GM23338 (cell line): ENCODE data around the gene DDA1. TPM values are rescaled to one million over a fixed set of nuclear protein-coding genes. Genes with fewer than 3 reads are reported as not detected.

Experiments
- ATAC-seq: fragments of 200-7000 bp; cut with Tn5 transposase; 3 replicates; pipeline ENCODE4 v1.9.1; 2020
- DNase-seq: peaks from one replicate; pipeline ENCODE4 v3.0.0-alpha.2; 2015; ENCODE audit warnings: low spot score
- H2AFZ ChIP-seq: fragments of 200-600 bp; sonication (generic); 2 replicates; pipeline ENCODE4 v1.8.0; 2016; ENCODE audit warnings: antibody characterized with exemption, mild to moderate bottlenecking, moderate library complexity
- H3F3A ChIP-seq: fragments of 200-600 bp; sonication (generic); replicated peaks from 2 replicates; pipeline ENCODE4 v1.8.0; 2017; ENCODE audit warnings: antibody characterized with exemption, mixed run types, low read depth
- H3K27ac ChIP-seq: fragments of 200-600 bp; sonication (generic); 2 replicates; pipeline ENCODE4 v1.6.1; 2016; ENCODE audit warnings: low read depth
- H3K27me3 ChIP-seq: fragments of 200-600 bp; sonication (generic); 2 replicates; pipeline ENCODE4 v1.8.0; 2016; ENCODE audit warnings: mild to moderate bottlenecking, mixed run types, moderate library complexity; ENCODE audit not compliant: insufficient read depth
- H3K36me3 ChIP-seq: fragments of 200-600 bp; sonication (generic); 2 replicates; pipeline ENCODE4 v1.8.0; 2016; ENCODE audit warnings: mild to moderate bottlenecking; ENCODE audit not compliant: insufficient read depth
- H3K4me1 ChIP-seq: fragments of 200-600 bp; sonication (generic); 2 replicates; pipeline ENCODE4 v1.8.0; 2016; ENCODE audit warnings: mild to moderate bottlenecking, moderate library complexity; ENCODE audit not compliant: insufficient read depth
- H3K4me2 ChIP-seq: fragments of 200-600 bp; sonication (generic); 2 replicates; pipeline ENCODE4 v1.7.1; 2017; ENCODE audit warnings: mixed run types
- H3K4me3 ChIP-seq: fragments of 200-600 bp; sonication (generic); 2 replicates; pipeline ENCODE4 v1.6.1; 2016; ENCODE audit warnings: mixed run types
- H3K79me2 ChIP-seq: fragments of 200-600 bp; sonication (generic); replicated peaks from 2 replicates; pipeline ENCODE4 v1.8.0; 2017; ENCODE audit warnings: mild to moderate bottlenecking; ENCODE audit not compliant: insufficient read depth
- H3K9me2 ChIP-seq: fragments of 200-600 bp; sonication (generic); 2 replicates; pipeline ENCODE4 v1.8.0; 2017; ENCODE audit not compliant: insufficient read depth
- H4K20me1 ChIP-seq: fragments of 200-600 bp; sonication (generic); replicated peaks from 2 replicates; pipeline ENCODE4 v1.8.0; 2017; ENCODE audit warnings: mild to moderate bottlenecking; ENCODE audit not compliant: insufficient read depth
- H3K27ac Mint-ChIP-seq: 2 replicates; pipeline ENCODE4 v1.8.0; 2020; ENCODE audit warnings: inconsistent platforms, mild to moderate bottlenecking, moderate library complexity, mixed read lengths
- H3K27me3 Mint-ChIP-seq: 3 replicates; pipeline ENCODE4 v1.8.0; 2022; ENCODE audit warnings: low read depth, mild to moderate bottlenecking, moderate library complexity, mixed read lengths, inconsistent platforms; ENCODE audit not compliant: insufficient read depth, poor library complexity
- H3K36me3 Mint-ChIP-seq: 3 replicates; pipeline ENCODE4 v1.8.0; 2021; ENCODE audit warnings: low read depth, mild to moderate bottlenecking, inconsistent platforms, moderate library complexity, mixed read lengths
- H3K4me1 Mint-ChIP-seq: 3 replicates; pipeline ENCODE4 v1.8.0; 2020; ENCODE audit warnings: mild to moderate bottlenecking, inconsistent platforms, mixed read lengths
- H3K4me3 Mint-ChIP-seq: 3 replicates; pipeline ENCODE4 v1.8.0; 2021; ENCODE audit warnings: moderate library complexity, mild to moderate bottlenecking, inconsistent platforms, mixed read lengths
- H3K9me3 Mint-ChIP-seq: 3 replicates; pipeline ENCODE4 v1.8.0; 2020; ENCODE audit warnings: moderate library complexity, mild to moderate bottlenecking, inconsistent platforms, mixed read lengths
- CREB1 ChIP-seq: fragments of 250-450 bp; sonication (Bioruptor Pico); IDR thresholded peaks from 2 replicates; pipeline ENCODE4 v1.5.0; 2020; ENCODE audit warnings: low read depth, mild to moderate bottlenecking, moderate library complexity
- EZH2 ChIP-seq: fragments of 200-600 bp; sonication (generic); IDR thresholded peaks from one replicate; pipeline ENCODE4 v1.8.0; 2017; ENCODE audit warnings: antibody characterized with exemption, mild to moderate bottlenecking, low read depth; ENCODE audit not compliant: unreplicated experiment
- EZH2phosphoT487 ChIP-seq: fragments of 200-600 bp; sonication (generic); IDR thresholded peaks from one replicate; pipeline ENCODE4 v1.8.1; 2018; ENCODE audit warnings: antibody characterized with exemption; ENCODE audit not compliant: unreplicated experiment
- JUNB ChIP-seq: IDR thresholded peaks from one replicate; pipeline ENCODE4 v1.6.1; 2016; ENCODE audit warnings: antibody characterized with exemption; ENCODE audit not compliant: unreplicated experiment
- NANOG ChIP-seq: IDR thresholded peaks from 2 replicates; pipeline ENCODE4 v1.6.1; 2016; ENCODE audit warnings: antibody characterized with exemption, borderline replicate concordance
- POLR2AphosphoS5 ChIP-seq: IDR thresholded peaks from 2 replicates; pipeline ENCODE4 v1.6.1; 2016; ENCODE audit warnings: antibody characterized with exemption, low read depth
- STAT1 ChIP-seq: IDR thresholded peaks from one replicate; pipeline ENCODE4 v1.6.1; 2016; ENCODE audit warnings: antibody characterized with exemption; ENCODE audit not compliant: unreplicated experiment
- ZNF114 ChIP-seq: fragments of 250-450 bp; sonication (Bioruptor Pico); IDR thresholded peaks from 2 replicates; pipeline ENCODE4 v1.5.0; 2020; ENCODE audit warnings: mild to moderate bottlenecking, moderate library complexity
- ZNF331 ChIP-seq: fragments of 250-450 bp; sonication (Bioruptor Pico); IDR thresholded peaks from 2 replicates; pipeline ENCODE4 v1.5.0; 2020; ENCODE audit warnings: low read depth, mild to moderate bottlenecking, moderate library complexity
- polyA plus RNA-seq: library from polyadenylated mRNA; unstranded; fragments of >200 nt; fragmentation: Nextera tagmentation; extraction: Ambion mirVana; gene quantifications from 2 replicates; pipeline ENCODE4 v1.2.1, GENCODE V29; 2016
- total RNA-seq: library from RNA; depleted of rRNA; stranded (reverse); fragments of >200 nt; shearing (Covaris generic); gene quantifications from 2 replicates; pipeline ENCODE4 v1.2.3, GENCODE V29; 2014
- TF ChIP-seq, protein P1 (sequence below), 2 experiments: fragments of 200-600 bp in 1 of 2; sonication (generic) in 1 of 2; conservative IDR thresholded peaks; 2 replicates each; pipeline versions ENCODE4 v1.5.1 to v1.6.1; 2016 to 2017; ENCODE audit warnings: antibody characterized with exemption in 2 of 2, low read depth in 2 of 2, mild to moderate bottlenecking in 2 of 2, moderate library complexity in 1 of 2
- TF ChIP-seq, protein P2 (sequence below): IDR thresholded peaks from 2 replicates; pipeline ENCODE4 v1.6.1; 2016; ENCODE audit warnings: antibody characterized with exemption
- TF ChIP-seq, protein P3 (sequence below): IDR thresholded peaks from one replicate; pipeline ENCODE4 v1.6.1; 2018; ENCODE audit warnings: antibody characterized with exemption; ENCODE audit not compliant: unreplicated experiment

The DDA1 gene
- total and polyA plus RNA-seq, 2 experiments from 2014 or later = 34.6 to 107 TPM

DNA sequence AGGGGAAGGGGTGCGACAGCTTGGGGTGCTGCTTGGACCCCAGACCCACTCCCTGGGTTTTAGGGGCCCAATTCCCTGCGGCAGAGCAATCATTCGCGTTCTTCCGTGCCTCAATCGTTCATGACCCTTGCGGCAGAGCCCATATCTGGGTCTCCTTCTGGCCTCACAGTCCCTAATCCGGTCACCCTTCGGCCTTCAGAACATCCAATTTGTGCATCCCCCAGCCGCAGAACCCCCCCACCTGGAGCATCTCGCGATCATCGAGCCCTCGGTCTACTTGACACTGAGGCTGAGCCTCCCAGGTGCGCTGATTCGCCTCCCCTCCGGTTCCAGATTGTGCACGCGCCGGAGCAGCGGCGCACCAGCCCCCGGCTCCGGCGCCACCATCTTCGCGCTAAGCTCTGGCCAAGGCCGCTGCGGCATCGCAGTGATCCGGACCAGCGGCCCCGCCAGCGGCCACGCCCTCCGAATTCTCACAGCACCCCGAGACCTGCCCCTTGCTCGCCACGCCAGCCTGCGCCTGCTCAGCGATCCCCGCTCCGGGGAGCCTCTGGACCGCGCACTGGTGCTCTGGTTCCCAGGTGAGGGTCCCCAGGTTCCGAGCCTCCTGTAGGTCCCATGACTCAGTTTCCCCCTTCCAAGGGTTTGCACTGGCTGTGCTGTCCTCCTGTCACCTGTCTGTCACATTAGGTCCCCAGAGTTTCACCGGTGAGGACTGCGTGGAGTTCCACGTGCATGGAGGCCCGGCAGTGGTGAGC lies 28.5 kb downstream of the DDA1 start:
- no peaks in the 10 kb centered on the region for H3K9me2 ChIP-seq
- H3K27me3 ChIP-seq = no peaks in the 10 kb centered on the region
- peak; percentile 1; the same call in 2 of the 3 replicates for ATAC-seq
- peak overlapping the region; percentile 81 for H3K4me3 ChIP-seq
- H3K9me3 Mint-ChIP-seq = peaks cover 3% of the 10 kb centered on the region; the same call in 2 of the 3 replicates
- H3K4me1 ChIP-seq = peaks cover 26% of the 10 kb centered on the region; the same call in 1 of the 2 replicates
- peak overlapping the region; percentile 98 for H3K27ac Mint-ChIP-seq
- H2AFZ ChIP-seq = peak overlapping the region; percentile 64; the same call in 1 of the 2 replicates
- TF ChIP-seq, protein P1, sequence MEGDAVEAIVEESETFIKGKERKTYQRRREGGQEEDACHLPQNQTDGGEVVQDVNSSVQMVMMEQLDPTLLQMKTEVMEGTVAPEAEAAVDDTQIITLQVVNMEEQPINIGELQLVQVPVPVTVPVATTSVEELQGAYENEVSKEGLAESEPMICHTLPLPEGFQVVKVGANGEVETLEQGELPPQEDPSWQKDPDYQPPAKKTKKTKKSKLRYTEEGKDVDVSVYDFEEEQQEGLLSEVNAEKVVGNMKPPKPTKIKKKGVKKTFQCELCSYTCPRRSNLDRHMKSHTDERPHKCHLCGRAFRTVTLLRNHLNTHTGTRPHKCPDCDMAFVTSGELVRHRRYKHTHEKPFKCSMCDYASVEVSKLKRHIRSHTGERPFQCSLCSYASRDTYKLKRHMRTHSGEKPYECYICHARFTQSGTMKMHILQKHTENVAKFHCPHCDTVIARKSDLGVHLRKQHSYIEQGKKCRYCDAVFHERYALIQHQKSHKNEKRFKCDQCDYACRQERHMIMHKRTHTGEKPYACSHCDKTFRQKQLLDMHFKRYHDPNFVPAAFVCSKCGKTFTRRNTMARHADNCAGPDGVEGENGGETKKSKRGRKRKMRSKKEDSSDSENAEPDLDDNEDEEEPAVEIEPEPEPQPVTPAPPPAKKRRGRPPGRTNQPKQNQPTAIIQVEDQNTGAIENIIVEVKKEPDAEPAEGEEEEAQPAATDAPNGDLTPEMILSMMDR (conservative IDR thresholded peaks at IDR 0.05; ENCODE audit: low read depth in 2 of 2) = no peak
- TF ChIP-seq EZH2phosphoT487 = no peak
- no peak for TF ChIP-seq ZNF331 (CRISPR knock-in tag)
- TF ChIP-seq, protein P2, sequence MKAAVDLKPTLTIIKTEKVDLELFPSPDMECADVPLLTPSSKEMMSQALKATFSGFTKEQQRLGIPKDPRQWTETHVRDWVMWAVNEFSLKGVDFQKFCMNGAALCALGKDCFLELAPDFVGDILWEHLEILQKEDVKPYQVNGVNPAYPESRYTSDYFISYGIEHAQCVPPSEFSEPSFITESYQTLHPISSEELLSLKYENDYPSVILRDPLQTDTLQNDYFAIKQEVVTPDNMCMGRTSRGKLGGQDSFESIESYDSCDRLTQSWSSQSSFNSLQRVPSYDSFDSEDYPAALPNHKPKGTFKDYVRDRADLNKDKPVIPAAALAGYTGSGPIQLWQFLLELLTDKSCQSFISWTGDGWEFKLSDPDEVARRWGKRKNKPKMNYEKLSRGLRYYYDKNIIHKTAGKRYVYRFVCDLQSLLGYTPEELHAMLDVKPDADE = no peak; the same call in 1 of the 2 replicates
- no peak for TF ChIP-seq NANOG
- no peaks in the 10 kb centered on the region for H4K20me1 ChIP-seq
- peaks cover 30% of the 10 kb centered on the region for H3K36me3 Mint-ChIP-seq
- peak overlapping the region; percentile 56; the same call in 1 of the 2 replicates for H3K27ac ChIP-seq
- H3K27me3 Mint-ChIP-seq = peaks cover 23% of the 10 kb centered on the region
- H3K4me2 ChIP-seq = peak overlapping the region; percentile 96
- H3K79me2 ChIP-seq = no peaks in the 10 kb centered on the region
- peak; percentile 70 for DNase-seq
- peaks cover 24% of the 10 kb centered on the region for H3F3A ChIP-seq
- peaks cover 6% of the 10 kb centered on the region; the same call in 1 of the 2 replicates for H3K36me3 ChIP-seq
- H3K4me3 Mint-ChIP-seq = peak overlapping the region; percentile 95
- H3K4me1 Mint-ChIP-seq = peaks cover 38% of the 10 kb centered on the region

DNA sequence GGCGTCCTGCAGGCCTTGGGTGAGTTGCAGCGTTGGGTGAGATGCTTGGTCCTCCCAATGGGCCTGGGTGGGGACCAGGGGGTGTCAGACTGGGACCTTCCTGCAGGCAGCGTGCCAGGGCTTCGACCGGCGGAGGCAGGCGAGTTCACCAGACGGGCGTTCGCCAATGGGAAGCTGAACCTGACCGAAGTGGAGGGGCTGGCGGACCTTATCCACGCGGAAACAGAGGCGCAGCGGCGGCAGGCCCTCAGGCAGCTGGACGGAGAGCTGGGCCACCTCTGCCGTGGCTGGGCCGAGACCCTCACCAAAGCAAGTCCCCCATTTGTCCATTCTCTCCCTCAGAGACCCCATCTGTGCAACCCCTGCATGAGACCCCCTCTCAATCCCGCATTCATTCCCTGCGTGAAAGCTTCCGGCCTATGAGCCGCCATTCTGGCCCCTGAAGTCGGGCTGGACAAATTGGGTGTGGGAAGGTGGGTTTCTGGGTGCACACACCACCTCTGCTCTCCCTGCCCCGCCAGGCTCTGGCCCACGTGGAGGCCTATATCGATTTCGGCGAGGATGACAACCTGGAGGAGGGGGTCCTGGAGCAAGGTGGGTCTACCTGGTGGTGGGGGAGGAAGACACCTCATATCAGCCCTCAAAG lies 29.2 kb downstream of the DDA1 start:
- ATAC-seq (no peak), DNase-seq (no peak)
- Mint-ChIP-seq H3K27ac (no peak overlapping the region), H3K36me3 (peaks cover 29% of the 10 kb centered on the region), H3K9me3 (peaks cover 3% of the 10 kb centered on the region; the same call in 1 of the 3 replicates), H3K4me1 (peaks cover 35% of the 10 kb centered on the region), H3K27me3 (peaks cover 23% of the 10 kb centered on the region), H3K4me3 (peak overlapping the region; percentile 95)
- H3K4me2 ChIP-seq = peak overlapping the region; percentile 96
- no peaks in the 10 kb centered on the region for H4K20me1 ChIP-seq
- H3K27me3 ChIP-seq = no peaks in the 10 kb centered on the region
- peak overlapping the region; percentile 81 for H3K4me3 ChIP-seq
- no peak overlapping the region for H2AFZ ChIP-seq
- no peaks in the 10 kb centered on the region for H3K79me2 ChIP-seq
- H3F3A ChIP-seq = peaks cover 24% of the 10 kb centered on the region
- H3K27ac ChIP-seq = no peak overlapping the region
- H3K4me1 ChIP-seq = peaks cover 26% of the 10 kb centered on the region; the same call in 1 of the 2 replicates
- peaks cover 6% of the 10 kb centered on the region; the same call in 1 of the 2 replicates for H3K36me3 ChIP-seq
- H3K9me2 ChIP-seq = no peaks in the 10 kb centered on the region
- TF ChIP-seq NANOG (no peak), ZNF114 (no peak), CREB1 (CRISPR knock-in tag) (no peak), POLR2AphosphoS5 (no peak), EZH2 (no peak), STAT1 (no peak), JUNB (no peak)
- TF ChIP-seq, protein P1 (conservative IDR thresholded peaks at IDR 0.05; ENCODE audit: low read depth in 2 of 2) = no peak
- TF ChIP-seq, protein P3, sequence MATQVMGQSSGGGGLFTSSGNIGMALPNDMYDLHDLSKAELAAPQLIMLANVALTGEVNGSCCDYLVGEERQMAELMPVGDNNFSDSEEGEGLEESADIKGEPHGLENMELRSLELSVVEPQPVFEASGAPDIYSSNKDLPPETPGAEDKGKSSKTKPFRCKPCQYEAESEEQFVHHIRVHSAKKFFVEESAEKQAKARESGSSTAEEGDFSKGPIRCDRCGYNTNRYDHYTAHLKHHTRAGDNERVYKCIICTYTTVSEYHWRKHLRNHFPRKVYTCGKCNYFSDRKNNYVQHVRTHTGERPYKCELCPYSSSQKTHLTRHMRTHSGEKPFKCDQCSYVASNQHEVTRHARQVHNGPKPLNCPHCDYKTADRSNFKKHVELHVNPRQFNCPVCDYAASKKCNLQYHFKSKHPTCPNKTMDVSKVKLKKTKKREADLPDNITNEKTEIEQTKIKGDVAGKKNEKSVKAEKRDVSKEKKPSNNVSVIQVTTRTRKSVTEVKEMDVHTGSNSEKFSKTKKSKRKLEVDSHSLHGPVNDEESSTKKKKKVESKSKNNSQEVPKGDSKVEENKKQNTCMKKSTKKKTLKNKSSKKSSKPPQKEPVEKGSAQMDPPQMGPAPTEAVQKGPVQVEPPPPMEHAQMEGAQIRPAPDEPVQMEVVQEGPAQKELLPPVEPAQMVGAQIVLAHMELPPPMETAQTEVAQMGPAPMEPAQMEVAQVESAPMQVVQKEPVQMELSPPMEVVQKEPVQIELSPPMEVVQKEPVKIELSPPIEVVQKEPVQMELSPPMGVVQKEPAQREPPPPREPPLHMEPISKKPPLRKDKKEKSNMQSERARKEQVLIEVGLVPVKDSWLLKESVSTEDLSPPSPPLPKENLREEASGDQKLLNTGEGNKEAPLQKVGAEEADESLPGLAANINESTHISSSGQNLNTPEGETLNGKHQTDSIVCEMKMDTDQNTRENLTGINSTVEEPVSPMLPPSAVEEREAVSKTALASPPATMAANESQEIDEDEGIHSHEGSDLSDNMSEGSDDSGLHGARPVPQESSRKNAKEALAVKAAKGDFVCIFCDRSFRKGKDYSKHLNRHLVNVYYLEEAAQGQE = no peak
- TF ChIP-seq, protein P2 = no peak
